HEK293 (cell line): Measurements from ENCODE around the gene JMJD6.

Experiments
- CTCF ChIP-seq: fragments of 450-650 bp; formaldehyde crosslinking; IDR thresholded peaks from 2 replicates; pipeline ENCODE4 v1.5.1; 2016; ENCODE audit warnings: missing biosample characterization, missing genetic modification characterization
- IKZF3 ChIP-seq: fragments of 450-650 bp; IDR thresholded peaks from 2 replicates; pipeline ENCODE4 v1.5.0; 2018; ENCODE audit warnings: missing biosample characterization, mild to moderate bottlenecking, missing genetic modification characterization, moderate library complexity
- KLF16 ChIP-seq: fragments of 450-650 bp; formaldehyde crosslinking; IDR thresholded peaks from 2 replicates; pipeline ENCODE4 v1.5.1; 2017; ENCODE audit warnings: missing biosample characterization, missing genetic modification characterization
- KLF7 ChIP-seq: fragments of 450-650 bp; formaldehyde crosslinking; IDR thresholded peaks from 2 replicates; pipeline ENCODE4 v1.5.1; 2016; ENCODE audit warnings: missing biosample characterization, missing genetic modification characterization, borderline replicate concordance
- MZF1 ChIP-seq: fragments of 450-650 bp; formaldehyde crosslinking; IDR thresholded peaks from 2 replicates; pipeline ENCODE4 v1.5.1; 2017; ENCODE audit warnings: missing biosample characterization, missing genetic modification characterization, borderline replicate concordance
- REST ChIP-seq: fragments of 450-650 bp; formaldehyde crosslinking; IDR thresholded peaks from 2 replicates; pipeline ENCODE4 v1.5.1; 2016; ENCODE audit warnings: missing biosample characterization, missing genetic modification characterization
- SCRT2 ChIP-seq: fragments of 450-650 bp; formaldehyde crosslinking; IDR thresholded peaks from 2 replicates; pipeline ENCODE4 v1.5.1; 2016; ENCODE audit warnings: missing biosample characterization, missing genetic modification characterization
- SETDB1 ChIP-seq: IDR thresholded peaks from one replicate; pipeline ENCODE4 v1.6.1; 2017; ENCODE audit warnings: mild to moderate bottlenecking, low read length, moderate library complexity, mixed read lengths; ENCODE audit not compliant: insufficient read length
- ZBTB8A ChIP-seq: fragments of 450-650 bp; formaldehyde crosslinking; IDR thresholded peaks from 2 replicates; pipeline ENCODE4 v1.5.1; 2016; ENCODE audit warnings: missing biosample characterization, missing genetic modification characterization
- ZNF155 ChIP-seq: fragments of 450-650 bp; formaldehyde crosslinking; IDR thresholded peaks from 2 replicates; pipeline ENCODE4 v1.5.1; 2016; ENCODE audit warnings: missing biosample characterization, missing genetic modification characterization
- ZNF2 ChIP-seq: fragments of 450-650 bp; formaldehyde crosslinking; IDR thresholded peaks from 2 replicates; pipeline ENCODE4 v1.5.1; 2016; ENCODE audit warnings: missing biosample characterization, missing genetic modification characterization
- ZNF221 ChIP-seq: fragments of 450-650 bp; formaldehyde crosslinking; IDR thresholded peaks from 2 replicates; pipeline ENCODE4 v1.5.1; 2017; ENCODE audit warnings: missing biosample characterization, missing genetic modification characterization, borderline replicate concordance
- ZNF223 ChIP-seq: fragments of 450-650 bp; formaldehyde crosslinking; IDR thresholded peaks from 2 replicates; pipeline ENCODE4 v1.5.1; 2016; ENCODE audit warnings: missing biosample characterization, missing genetic modification characterization
- ZNF280C ChIP-seq: fragments of 450-650 bp; formaldehyde crosslinking; IDR thresholded peaks from 2 replicates; pipeline ENCODE4 v1.5.1; 2016; ENCODE audit warnings: missing biosample characterization, missing genetic modification characterization
- ZNF354C ChIP-seq: fragments of 450-650 bp; formaldehyde crosslinking; IDR thresholded peaks from 2 replicates; pipeline ENCODE4 v1.5.1; 2016; ENCODE audit warnings: missing biosample characterization, missing genetic modification characterization, low read depth, borderline replicate concordance
- ZNF366 ChIP-seq: fragments of 450-650 bp; formaldehyde crosslinking; conservative IDR thresholded peaks from 2 replicates; pipeline ENCODE4 v1.5.1; 2016; ENCODE audit warnings: missing biosample characterization, missing genetic modification characterization
- ZNF449 ChIP-seq: fragments of 450-650 bp; formaldehyde crosslinking; IDR thresholded peaks from 2 replicates; pipeline ENCODE4 v1.5.1; 2017; ENCODE audit warnings: missing biosample characterization, mild to moderate bottlenecking, missing genetic modification characterization, moderate library complexity
- ZNF521 ChIP-seq: fragments of 450-650 bp; formaldehyde crosslinking; IDR thresholded peaks from 2 replicates; pipeline ENCODE4 v1.5.1; 2017; ENCODE audit warnings: missing biosample characterization, mild to moderate bottlenecking, missing genetic modification characterization
- ZNF529 ChIP-seq: fragments of 450-650 bp; formaldehyde crosslinking; IDR thresholded peaks from 2 replicates; pipeline ENCODE4 v1.5.1; 2017; ENCODE audit warnings: missing genetic modification characterization, missing biosample characterization; ENCODE audit not compliant: insufficient replicate concordance
- ZNF549 ChIP-seq: fragments of 450-650 bp; IDR thresholded peaks from 2 replicates; pipeline ENCODE4 v1.5.1; 2018; ENCODE audit warnings: missing biosample characterization, missing genetic modification characterization, mild to moderate bottlenecking, inconsistent platforms, moderate library complexity
- ZNF585B ChIP-seq: fragments of 450-650 bp; formaldehyde crosslinking; IDR thresholded peaks from 2 replicates; pipeline ENCODE4 v1.5.1; 2016; ENCODE audit warnings: missing biosample characterization, missing genetic modification characterization
- ZNF600 ChIP-seq: fragments of 450-650 bp; formaldehyde crosslinking; IDR thresholded peaks from 2 replicates; pipeline ENCODE4 v1.5.1; 2016; ENCODE audit warnings: missing biosample characterization, missing genetic modification characterization
- ZNF76 ChIP-seq: fragments of 450-650 bp; formaldehyde crosslinking; IDR thresholded peaks from 2 replicates; pipeline ENCODE4; 2016; ENCODE audit warnings: low read depth, missing biosample characterization, missing genetic modification characterization, borderline replicate concordance
- ZNF843 ChIP-seq: fragments of 450-650 bp; formaldehyde crosslinking; IDR thresholded peaks from 2 replicates; pipeline ENCODE4 v1.5.1; 2016; ENCODE audit warnings: missing biosample characterization, missing genetic modification characterization
- TF ChIP-seq, protein P1 (sequence below): fragments of 450-650 bp; formaldehyde crosslinking; IDR thresholded peaks from 2 replicates; pipeline ENCODE4 v1.5.1; 2016; ENCODE audit warnings: missing biosample characterization, missing genetic modification characterization, low read depth
- TF ChIP-seq, protein P2 (sequence below): fragments of 450-650 bp; formaldehyde crosslinking; IDR thresholded peaks from 2 replicates; pipeline ENCODE4 v1.5.1; 2016; ENCODE audit warnings: missing biosample characterization, missing genetic modification characterization, borderline replicate concordance

JMJD6 gene

GRCh38 chr17:76726776-76727718 is 641 bp upstream of the JMJD6 start, which contains the start of gene METTL23 (continued):
- TF ChIP-seq ZNF449 (tag by site-specific recombination) = peak; percentile 82; the same call in 1 of the 2 replicates
- no peak; the same call in 1 of the 2 replicates for TF ChIP-seq ZNF366 (tag by site-specific recombination)
- TF ChIP-seq ZNF549 (tag by site-specific recombination) = no peak
- TF ChIP-seq KLF16 (tag by site-specific recombination) = peak; percentile 14; the same call in 1 of the 2 replicates
- peak; percentile 45; the same call in 1 of the 2 replicates for TF ChIP-seq ZNF843 (tag by site-specific recombination)
- TF ChIP-seq SETDB1 = no peak
- TF ChIP-seq ZNF2 (tag by site-specific recombination) = peak; percentile 58; the same call in 1 of the 2 replicates
- peak; percentile 22 for TF ChIP-seq ZNF600 (tag by site-specific recombination)
- TF ChIP-seq REST (tag by site-specific recombination) = peak; percentile 30; the same call in 1 of the 2 replicates
- TF ChIP-seq, protein P1, sequence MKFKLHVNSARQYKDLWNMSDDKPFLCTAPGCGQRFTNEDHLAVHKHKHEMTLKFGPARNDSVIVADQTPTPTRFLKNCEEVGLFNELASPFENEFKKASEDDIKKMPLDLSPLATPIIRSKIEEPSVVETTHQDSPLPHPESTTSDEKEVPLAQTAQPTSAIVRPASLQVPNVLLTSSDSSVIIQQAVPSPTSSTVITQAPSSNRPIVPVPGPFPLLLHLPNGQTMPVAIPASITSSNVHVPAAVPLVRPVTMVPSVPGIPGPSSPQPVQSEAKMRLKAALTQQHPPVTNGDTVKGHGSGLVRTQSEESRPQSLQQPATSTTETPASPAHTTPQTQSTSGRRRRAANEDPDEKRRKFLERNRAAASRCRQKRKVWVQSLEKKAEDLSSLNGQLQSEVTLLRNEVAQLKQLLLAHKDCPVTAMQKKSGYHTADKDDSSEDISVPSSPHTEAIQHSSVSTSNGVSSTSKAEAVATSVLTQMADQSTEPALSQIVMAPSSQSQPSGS (tag by site-specific recombination) = no peak
- TF ChIP-seq, protein P2, sequence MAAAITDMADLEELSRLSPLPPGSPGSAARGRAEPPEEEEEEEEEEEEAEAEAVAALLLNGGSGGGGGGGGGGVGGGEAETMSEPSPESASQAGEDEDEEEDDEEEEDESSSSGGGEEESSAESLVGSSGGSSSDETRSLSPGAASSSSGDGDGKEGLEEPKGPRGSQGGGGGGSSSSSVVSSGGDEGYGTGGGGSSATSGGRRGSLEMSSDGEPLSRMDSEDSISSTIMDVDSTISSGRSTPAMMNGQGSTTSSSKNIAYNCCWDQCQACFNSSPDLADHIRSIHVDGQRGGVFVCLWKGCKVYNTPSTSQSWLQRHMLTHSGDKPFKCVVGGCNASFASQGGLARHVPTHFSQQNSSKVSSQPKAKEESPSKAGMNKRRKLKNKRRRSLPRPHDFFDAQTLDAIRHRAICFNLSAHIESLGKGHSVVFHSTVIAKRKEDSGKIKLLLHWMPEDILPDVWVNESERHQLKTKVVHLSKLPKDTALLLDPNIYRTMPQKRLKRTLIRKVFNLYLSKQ = no peak
- no peak for TF ChIP-seq ZNF155 (tag by site-specific recombination)
- TF ChIP-seq ZNF354C (tag by site-specific recombination) = no peak
- no peak for TF ChIP-seq ZNF521 (tag by site-specific recombination)
- no peak for TF ChIP-seq IKZF3 (tag by site-specific recombination)
- no peak for TF ChIP-seq MZF1
- no peak for TF ChIP-seq ZNF280C (tag by site-specific recombination)
- TF ChIP-seq ZNF223 (tag by site-specific recombination) = no peak
- TF ChIP-seq ZNF221 (tag by site-specific recombination) = no peak
- TF ChIP-seq ZNF585B = no peak
- no peak; the same call in 1 of the 2 replicates for TF ChIP-seq ZNF76 (tag by site-specific recombination)
- peak; percentile 87 for TF ChIP-seq CTCF (tag by site-specific recombination)
- peak; percentile 97 for TF ChIP-seq ZBTB8A (tag by site-specific recombination)
- no peak for TF ChIP-seq ZNF529 (tag by site-specific recombination)
- TF ChIP-seq KLF7 = no peak
- TF ChIP-seq SCRT2 (tag by site-specific recombination) = peak; percentile 75
